ENCODE data around the gene CEP83.
"Not testable (repeated sequence)": the region's sequence is repeated elsewhere in the genome, so short reads cannot be mapped to it uniquely, and the experiment has no call there.

Gene CEP83

GRCh38 chr12:94433744-94434143, 25.9 kb downstream of the CEP83 start:
- no peak for DNase-seq (ENCODE audit: low spot score)

GRCh38 chr12:94430304-94430703, 29.4 kb downstream of the CEP83 start:
- DNase-seq (ENCODE audit: low spot score): no peak

GRCh38 chr12:94429633-94430032, 30.0 kb downstream of the CEP83 start:
- DNase-seq (ENCODE audit: low spot score): no peak

- DNase-seq (ENCODE audit: low spot score): no peak
Observed at GRCh38 chr12:94429191-94429590, 30.5 kb downstream of the CEP83 start.

- DNase-seq (ENCODE audit: low spot score): peak; percentile 49
Observed at GRCh38 chr12:94427501-94428381, 31.9 kb downstream of the CEP83 start.

GRCh38 chr12:94426049-94426448, 33.6 kb downstream of the CEP83 start:
- DNase-seq (ENCODE audit: low spot score): no peak

- not testable (repeated sequence) for DNase-seq (ENCODE audit: low spot score)
Observed at GRCh38 chr12:94424830-94425229, 34.8 kb downstream of the CEP83 start.

GRCh38 chr12:94421868-94422740, 37.6 kb downstream of the CEP83 start:
- DNase-seq (ENCODE audit: low spot score): no peak

GRCh38 chr12:94418517-94418916, 41.1 kb downstream of the CEP83 start:
- DNase-seq (ENCODE audit: low spot score): peak; percentile 75

GRCh38 chr12:94416613-94417012, 43.1 kb downstream of the CEP83 start:
- no peak for DNase-seq (ENCODE audit: low spot score)

- no peak for DNase-seq (ENCODE audit: low spot score)
Observed at GRCh38 chr12:94415066-94415465, 44.6 kb downstream of the CEP83 start.

- DNase-seq (ENCODE audit: low spot score): no peak
Observed at GRCh38 chr12:94405413-94406116, 54.1 kb downstream of the CEP83 start.

GRCh38 chr12:94404854-94405253, 54.8 kb downstream of the CEP83 start:
- DNase-seq (ENCODE audit: low spot score): no peak

GRCh38 chr12:94401326-94401725, 58.3 kb downstream of the CEP83 start:
- DNase-seq (ENCODE audit: low spot score): no peak

GRCh38 chr12:94398685-94399084, 61.0 kb downstream of the CEP83 start:
- DNase-seq (ENCODE audit: low spot score): not testable (repeated sequence)

- DNase-seq (ENCODE audit: low spot score): no peak
Observed at GRCh38 chr12:94397401-94397800, 62.3 kb downstream of the CEP83 start.

- DNase-seq (ENCODE audit: low spot score): not testable (repeated sequence)
Observed at GRCh38 chr12:94396014-94396413, 63.7 kb downstream of the CEP83 start.

- no peak for DNase-seq (ENCODE audit: low spot score)
Observed at GRCh38 chr12:94390130-94390485, 69.6 kb downstream of the CEP83 start.

GRCh38 chr12:94389482-94390129, 70.1 kb downstream of the CEP83 start:
- not testable (repeated sequence) for DNase-seq (ENCODE audit: low spot score)

GRCh38 chr12:94386422-94386821, 73.2 kb downstream of the CEP83 start:
- no peak for DNase-seq (ENCODE audit: low spot score)

GRCh38 chr12:94384030-94384429, 75.6 kb downstream of the CEP83 start:
- DNase-seq (ENCODE audit: low spot score): no peak

GRCh38 chr12:94380507-94380906, 79.2 kb downstream of the CEP83 start:
- DNase-seq (ENCODE audit: low spot score): no peak

All from LoVo (cell line).